HG03575 (cell line): ENCODE results near the gene CTNNA1.

Experiments
- ATAC-seq: cut with Tn5 transposase; IDR thresholded peaks from one replicate; pipeline ENCODE4 v1.9.1; 2021; ENCODE audit not compliant: unreplicated experiment, insufficient number of reproducible peaks, low FRiP score; ENCODE audit errors: extremely low read depth

CTNNA1 gene

DNA sequence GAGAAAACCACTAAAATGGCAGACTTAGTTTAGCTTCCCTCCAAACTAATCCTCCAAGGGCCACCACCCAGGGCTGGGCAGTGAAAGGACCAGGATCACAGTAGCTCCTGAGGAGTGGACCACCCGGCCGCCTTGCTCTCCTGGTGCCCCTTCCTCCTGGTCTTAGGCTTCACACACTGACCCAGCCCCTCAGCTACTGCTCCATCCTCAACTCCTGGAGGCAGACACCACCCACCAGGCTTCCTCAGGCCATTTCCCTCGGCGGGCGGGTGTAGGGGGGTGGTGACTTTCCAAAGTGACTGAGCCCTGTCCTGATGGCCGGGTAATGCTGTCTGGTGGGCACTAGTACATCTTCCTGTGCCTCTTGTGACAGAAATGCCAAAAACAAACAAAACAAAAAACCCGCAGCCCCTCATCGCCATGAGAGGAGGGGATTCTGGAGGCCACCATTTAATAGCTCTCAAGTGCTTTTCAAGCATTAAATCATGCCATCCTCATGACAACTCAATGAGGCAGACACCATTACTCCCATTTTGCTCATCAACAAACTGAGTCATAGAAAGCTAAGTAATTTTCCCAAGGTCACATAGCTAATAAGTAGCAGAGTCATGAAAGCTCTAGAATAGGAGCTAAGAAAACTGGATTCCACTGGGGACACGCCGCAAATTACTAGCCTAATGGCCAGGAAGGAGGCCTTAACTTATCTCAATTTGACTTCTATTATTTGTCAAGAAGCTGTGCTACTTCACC, 213.2 kb downstream of the CTNNA1 start:
- no peak for ATAC-seq

DNA sequence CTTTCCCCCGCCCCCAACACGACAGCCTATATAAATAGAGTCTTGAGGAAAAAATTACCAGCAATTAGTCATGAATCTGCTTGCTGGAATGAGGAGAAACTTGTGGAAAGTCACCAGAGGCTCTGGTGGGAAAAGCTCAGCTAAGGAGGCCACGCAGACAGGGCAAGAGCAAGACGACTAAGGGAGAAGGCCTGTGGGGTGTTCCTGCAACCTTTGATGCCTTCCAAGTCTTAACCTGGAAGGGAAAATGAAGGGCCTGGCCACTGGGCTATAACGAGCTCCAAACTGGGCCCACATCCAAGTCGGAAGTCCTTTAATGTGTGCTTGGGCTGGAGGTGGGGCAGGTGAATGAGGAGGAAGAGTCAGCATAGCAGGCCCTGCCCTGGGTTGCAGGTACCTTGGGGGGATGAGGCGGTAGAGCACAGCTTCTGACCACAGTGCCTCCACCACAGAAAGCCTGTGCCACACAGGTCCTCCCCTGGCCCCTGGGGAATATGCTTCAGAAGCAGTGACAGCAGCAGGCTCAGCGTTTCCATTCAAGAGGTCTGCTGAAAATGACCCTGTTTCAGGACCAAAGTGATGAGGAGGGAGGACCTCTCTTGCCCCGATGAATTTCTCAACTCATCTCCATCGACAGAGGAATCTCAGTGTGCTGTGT, 214.7 kb downstream of the CTNNA1 start:
- no peak for ATAC-seq

DNA sequence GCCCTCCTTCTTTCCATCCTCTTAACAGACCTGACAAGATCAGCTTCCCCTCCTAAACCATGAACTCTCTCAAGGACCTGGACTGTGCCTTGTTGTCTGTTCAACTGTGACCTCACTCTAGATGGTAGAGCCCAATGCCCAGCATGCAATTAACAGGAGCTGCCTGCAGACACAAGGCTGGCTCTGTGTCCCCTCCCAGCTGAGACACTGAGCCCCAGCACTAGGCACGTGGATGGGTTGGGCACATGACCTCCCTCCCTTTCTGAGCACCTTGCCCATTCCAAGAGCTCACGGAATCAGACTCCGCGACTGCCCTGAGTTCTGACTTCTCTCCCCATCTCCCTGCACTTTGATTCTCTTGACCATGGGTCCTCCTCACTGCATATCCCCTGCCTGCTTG, 215.4 kb downstream of the CTNNA1 start:
- ATAC-seq = no peak

DNA sequence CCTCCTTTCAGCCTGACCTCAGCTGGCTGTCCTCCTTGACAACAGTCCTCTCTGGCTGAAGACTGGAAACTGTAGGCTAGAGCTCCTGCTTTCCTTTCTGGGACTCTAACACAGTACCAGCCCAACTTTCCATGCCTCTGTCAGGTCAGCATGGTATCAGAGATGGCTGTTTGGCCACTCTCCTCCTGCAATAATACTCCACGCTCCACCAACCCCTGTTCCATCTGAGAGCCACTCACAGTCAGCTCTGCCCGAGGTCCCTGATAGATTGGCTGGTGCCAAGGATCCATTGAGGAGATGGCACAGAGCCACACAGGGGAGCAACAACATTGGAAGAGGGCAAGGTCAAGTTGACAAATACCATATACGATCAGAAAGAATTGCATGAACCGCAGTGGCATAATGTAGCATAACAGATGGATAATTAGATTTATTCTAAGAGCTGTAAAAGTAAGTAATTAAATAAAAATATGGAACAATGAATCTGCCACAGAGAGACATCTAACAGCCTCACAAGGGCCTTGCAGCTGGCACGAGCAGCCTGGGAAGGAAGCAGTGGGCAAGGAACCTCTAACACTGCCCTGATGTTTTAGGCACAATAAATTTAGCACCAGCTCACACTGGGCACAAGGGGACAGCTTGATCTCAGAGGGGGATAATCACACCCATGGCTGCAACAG, 216.2 kb downstream of the CTNNA1 start:
- no peak for ATAC-seq

DNA sequence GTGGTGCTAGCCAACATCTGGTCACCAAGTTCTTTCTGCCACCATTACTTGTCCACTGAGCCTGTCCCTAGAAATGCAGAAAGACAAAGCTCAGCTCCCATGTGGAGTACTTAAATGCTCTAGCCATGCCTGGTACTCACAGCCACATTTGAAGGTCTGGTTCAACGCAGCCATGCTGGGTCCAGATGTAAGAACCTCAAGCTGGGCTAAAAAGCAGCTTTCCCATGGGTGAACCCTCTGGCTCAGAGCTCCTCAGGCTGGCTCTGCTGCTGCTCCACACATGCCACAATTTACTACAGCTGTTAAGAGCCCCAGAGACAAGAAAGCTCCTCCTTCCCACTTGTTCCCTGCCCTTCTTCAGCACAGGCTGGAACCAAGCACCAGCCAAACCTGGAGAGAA, 219.0 kb downstream of the CTNNA1 start:
- ATAC-seq = no peak

DNA sequence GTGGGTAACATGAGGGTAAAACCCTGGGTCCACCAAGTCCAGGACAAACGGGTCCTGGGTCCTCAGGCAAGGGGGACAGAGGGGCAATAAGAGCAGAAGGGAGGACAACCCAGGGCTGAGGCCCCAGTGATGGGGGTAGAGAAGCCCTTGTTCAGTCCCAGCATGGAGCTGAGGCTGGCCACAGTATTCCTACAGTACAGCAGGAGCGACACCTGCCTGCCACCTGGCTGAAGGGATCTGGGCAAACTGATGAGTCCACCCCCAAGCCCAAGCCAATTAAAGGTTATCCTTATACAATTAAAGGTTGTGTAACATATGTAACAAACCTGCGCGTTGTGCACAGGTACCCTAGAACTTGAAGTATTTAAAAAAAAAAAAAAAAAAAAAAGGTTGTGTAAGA, 219.6 kb downstream of the CTNNA1 start:
- ATAC-seq = no peak

DNA sequence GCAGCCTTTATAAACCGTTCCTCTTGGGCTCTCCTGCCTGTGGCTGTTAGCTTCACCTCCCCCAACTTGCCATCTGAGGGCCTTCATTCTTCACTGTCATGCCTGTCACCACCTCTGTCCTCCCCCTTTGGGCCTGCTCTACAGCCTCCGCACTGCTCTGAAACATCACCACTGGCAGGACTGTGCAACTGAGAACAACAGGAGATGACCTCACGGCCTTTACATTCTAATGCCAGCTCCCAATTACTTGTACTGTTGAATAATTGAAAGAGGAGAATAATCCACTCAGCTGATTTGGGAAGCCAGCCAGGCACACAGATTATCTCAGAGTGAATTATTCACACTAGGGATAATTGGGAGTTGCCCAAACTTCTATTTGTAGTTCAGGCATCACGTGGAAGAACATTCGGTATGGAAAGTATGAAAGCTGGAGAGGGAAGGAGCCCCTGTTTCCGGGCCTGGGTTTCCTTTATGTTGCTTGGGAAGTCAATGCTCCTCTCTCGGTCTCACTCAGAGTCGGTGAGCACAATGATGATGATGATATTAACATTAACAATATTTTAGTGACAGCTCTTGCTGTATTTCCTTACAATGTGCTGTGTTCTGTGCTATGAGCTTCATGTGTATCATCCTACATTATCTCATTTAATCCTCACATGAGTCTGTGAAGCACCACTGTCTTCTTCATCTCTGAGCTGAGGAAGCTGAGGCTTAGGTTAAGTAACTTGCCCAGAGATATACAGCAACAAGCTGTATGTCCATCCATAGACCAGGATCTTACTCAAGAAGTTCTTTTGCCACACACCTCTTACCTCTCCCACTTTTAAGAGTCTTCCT, 221.2 kb downstream of the CTNNA1 start:
- no peak for ATAC-seq

DNA sequence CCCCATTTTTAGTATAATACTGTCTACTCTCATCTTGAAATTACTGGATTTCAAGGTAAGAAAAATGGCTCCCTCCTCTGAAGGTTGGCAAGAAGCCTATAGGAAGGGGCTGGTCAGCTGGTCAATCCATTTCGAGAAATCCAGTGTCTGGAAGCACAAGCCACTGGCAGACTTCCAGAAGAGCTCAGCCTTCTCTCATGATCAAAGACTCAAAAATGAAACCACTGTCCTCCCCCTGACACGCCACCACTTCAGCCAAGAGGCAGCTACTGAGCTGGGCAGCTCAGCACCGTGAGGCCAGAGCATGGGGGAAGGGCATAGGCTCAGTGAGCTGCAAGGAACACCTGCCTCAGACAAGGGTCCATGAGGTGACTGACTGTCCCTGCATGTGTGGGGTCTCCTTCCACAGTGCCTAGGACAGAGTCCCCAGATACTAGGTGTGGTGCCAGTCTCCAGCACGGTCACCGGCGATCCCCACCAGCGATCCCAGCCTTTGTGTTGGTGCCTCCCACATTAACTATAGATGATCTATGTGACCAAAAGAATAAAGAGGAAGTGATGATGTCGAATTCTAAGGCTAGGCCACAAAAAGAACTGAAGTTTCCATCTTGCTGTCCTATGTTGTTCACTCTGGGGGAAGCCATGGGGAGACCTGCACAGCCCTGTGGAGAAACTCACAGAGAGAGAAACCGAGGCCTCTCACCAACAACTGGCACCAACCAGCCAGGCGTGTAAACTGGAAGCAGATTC, 222.0 kb downstream of the CTNNA1 start:
- ATAC-seq = no peak

DNA sequence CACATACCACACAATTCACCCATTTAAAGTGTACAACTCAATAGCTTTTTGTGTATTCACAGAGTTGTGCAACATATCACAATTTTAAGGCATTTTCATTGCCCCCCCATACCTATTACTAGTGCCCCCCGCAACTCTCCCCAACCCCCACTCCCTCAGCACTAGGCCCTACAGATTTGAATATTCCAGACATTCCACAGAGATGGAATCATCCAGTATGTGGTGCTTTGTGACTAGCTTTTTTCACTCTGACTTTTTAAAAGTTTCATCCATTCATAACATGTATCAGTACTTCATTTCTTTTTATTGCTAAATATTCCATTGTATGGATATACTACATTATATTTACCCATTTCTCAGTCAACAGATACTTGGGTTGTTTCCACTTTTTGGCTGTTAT, 224.9 kb downstream of the CTNNA1 start:
- no peak for ATAC-seq

DNA sequence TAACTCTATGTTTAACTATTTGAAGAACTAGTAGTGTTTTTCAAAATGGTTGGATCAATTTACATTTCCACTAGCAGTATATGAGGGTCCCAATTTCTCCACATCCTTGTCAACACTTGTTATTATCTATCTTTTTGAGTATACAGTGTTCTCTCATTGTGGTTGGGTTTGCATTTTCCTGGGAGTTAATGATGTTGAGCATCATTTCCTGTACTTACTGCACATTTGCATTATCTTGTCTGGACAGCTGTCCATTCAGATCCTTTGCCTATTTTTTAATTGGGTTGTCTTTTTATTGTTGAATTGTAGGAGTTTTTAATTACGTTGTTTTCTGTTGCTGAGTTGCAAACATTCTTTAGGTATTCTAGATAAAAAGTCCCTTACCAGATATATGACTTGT, 225.4 kb downstream of the CTNNA1 start:
- no peak for ATAC-seq

DNA sequence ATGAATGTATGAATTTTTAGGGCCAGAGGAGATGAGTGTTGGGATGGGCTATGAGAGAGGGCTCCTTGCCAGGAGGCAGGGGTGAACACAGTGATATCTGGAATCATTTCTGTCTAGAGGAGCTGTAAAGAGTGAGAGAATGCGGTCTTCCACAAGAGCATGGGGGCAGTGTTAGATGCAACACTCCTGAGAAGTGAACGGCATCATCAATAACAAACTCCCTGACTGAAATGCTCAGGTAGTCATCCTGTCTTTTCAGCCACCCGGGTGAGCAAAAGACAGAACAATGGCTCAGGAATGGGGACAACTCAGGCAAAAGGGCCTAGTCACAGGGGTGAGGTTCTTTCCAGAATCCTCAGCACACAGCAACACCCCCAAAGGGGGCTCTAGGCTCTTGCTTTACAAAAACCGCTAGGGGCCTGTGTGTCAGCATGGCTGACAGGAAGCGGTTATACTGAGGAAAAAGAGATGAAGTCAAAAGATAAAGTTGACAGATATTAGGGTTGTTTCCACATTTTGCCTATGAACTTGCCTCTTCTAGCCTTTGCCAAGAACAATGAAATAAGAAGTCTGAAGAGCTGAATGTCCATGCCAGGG, 226.6 kb downstream of the CTNNA1 start:
- ATAC-seq = no peak

DNA sequence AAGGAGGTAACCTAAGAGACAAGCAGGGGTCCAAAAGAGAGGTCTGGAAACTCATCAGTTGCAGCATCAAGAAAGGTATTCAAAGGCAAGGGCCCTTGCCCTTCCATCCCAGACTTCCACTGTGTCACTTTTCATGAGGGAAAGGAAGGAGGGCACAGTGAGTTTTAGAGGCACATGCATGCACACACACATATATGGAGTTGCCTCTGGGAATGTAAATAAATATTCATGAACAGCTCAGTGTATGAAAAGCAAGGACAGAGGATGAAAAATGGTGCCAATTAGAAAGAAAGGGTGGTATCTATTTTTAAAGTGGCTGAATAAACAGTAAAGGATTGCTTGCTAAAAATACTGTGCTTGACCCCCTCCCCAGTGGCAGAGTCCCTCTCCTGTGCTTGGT, 227.2 kb downstream of the CTNNA1 start:
- no peak for ATAC-seq

DNA sequence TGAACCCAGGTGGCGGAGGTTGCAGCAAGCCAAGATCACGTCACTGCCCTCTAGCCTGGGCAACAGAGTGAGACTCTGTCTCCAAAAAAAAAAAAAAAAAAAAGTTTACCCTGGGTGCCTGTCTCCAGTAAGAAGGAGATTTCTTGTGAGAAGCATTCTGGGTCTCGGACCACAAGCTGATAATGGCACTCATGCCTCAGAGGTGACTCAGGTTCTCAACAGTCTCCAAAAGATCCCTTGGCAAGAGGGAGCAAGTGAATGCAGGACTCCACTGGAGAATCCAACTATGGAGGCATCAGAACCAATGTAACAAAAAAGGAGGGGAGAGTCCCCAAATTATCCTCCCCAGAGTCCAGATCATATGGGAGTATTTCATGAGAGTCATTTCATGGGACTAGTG, 227.9 kb downstream of the CTNNA1 start:
- no peak for ATAC-seq

DNA sequence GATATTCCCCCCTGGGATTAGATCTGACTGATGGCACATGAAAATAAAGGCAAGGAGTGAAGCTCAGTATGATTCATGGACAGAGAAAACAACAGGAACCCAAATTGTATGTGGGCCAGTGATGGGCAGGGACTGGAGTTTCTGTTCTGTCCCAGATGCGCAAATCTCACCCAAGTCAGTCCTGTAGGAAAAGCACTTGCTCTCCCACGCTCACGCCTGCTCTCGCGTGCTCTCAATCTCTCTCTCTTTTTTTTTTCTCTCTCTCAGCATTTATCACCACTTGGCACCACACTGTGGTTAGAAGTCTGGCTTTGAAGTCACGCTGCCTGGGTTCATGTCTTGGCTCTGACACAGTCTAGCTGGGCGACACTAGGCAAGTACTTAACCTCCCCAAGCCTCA, 228.4 kb downstream of the CTNNA1 start:
- ATAC-seq = no peak

DNA sequence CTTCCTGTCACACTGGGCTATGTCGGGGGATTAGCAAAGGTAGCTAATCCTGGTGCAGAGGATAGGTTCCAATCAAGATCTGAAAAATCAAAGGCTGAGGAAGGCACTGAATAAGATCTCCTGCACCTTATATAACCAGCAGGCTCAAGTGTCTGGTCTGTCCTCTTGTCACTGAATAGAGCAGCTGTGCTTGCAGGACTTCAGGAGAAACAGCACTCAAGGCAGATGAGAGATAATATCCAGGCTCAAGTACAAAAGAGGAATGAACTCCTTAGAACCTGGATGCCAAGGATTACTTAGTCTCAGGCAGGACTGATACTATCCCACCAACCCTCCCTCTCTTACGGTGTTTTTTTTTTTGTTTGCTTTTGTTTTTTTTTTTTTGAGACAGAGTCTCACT, 230.8 kb downstream of the CTNNA1 start:
- ATAC-seq = no peak
